CD4-positive, CD25-positive, alpha-beta regulatory T cell (primary cell): ENCODE measurements around the gene ZNF324B. TPM values are rescaled to one million over a fixed set of nuclear protein-coding genes. Genes with fewer than 3 reads are reported as not detected.
"Not testable (repeated sequence)": the region's sequence is repeated elsewhere in the genome, so short reads cannot be mapped to it uniquely, and the experiment has no call there.

ENCODE experiments used
- ATAC-seq, 2 donors: fragments of 150-1000 bp; cut with Tn5 transposase; one replicate each; pipeline ENCODE4 v1.10.0; 2021; ENCODE audit warnings: low read depth in 2 of 2, moderate number of reproducible peaks in 2 of 2, moderate library complexity in 1 of 2
- DNase-seq, 3 donors: peaks; one replicate each; pipeline versions ENCODE4 v3.0.0 to v3.0.0-alpha.2; 2012 to 2022; ENCODE audit warnings: mixed read lengths in 1 of 3
- H3K27ac ChIP-seq: one replicate; pipeline ENCODE4 v1.7.0; 2013; ENCODE audit warnings: mild to moderate bottlenecking, low read length; ENCODE audit not compliant: insufficient read depth, poor library complexity, severe bottlenecking
- H3K27me3 ChIP-seq: one replicate; pipeline ENCODE4 v1.7.0; 2013; ENCODE audit warnings: low read length; ENCODE audit not compliant: control insufficient read depth, insufficient read depth
- H3K36me3 ChIP-seq: one replicate; pipeline ENCODE4 v1.7.0; 2013; ENCODE audit warnings: mild to moderate bottlenecking, low read length, moderate library complexity; ENCODE audit not compliant: control insufficient read depth, insufficient read depth
- H3K4me1 ChIP-seq: 2 replicates; pipeline ENCODE4 v1.7.0; 2013; ENCODE audit warnings: mild to moderate bottlenecking, low read length; ENCODE audit not compliant: insufficient read depth, control insufficient read depth, poor library complexity, severe bottlenecking
- H3K4me3 ChIP-seq: one replicate; pipeline ENCODE4 v1.7.0; 2013; ENCODE audit warnings: low read depth, mild to moderate bottlenecking, low read length, moderate library complexity
- H3K9me3 ChIP-seq, 2 experiments: 1 replicate in 1 of 2; 2 replicates in 1 of 2; pipeline ENCODE4 v1.7.0; 2013; ENCODE audit warnings: low read length in 2 of 2, mild to moderate bottlenecking in 1 of 2, moderate library complexity in 1 of 2; ENCODE audit not compliant: control insufficient read depth in 2 of 2
- H3K27ac Mint-ChIP-seq, 3 donors: one replicate each; pipeline ENCODE4 v1.8.0; 2020 to 2022; ENCODE audit warnings: mild to moderate bottlenecking in 3 of 3, mixed read lengths in 3 of 3, moderate library complexity in 2 of 3
- H3K27me3 Mint-ChIP-seq: one replicate; pipeline ENCODE4 v1.8.0; 2022; ENCODE audit warnings: mild to moderate bottlenecking, mixed read lengths
- H3K36me3 Mint-ChIP-seq: one replicate; pipeline ENCODE4 v1.8.0; 2020; ENCODE audit warnings: mixed read lengths
- H3K4me1 Mint-ChIP-seq, 4 donors: one replicate each; pipeline ENCODE4 v1.8.0; 2020 to 2022; ENCODE audit warnings: mixed read lengths in 4 of 4, mild to moderate bottlenecking in 1 of 4
- H3K4me3 Mint-ChIP-seq, 4 donors: one replicate each; pipeline ENCODE4 v1.8.0; 2020 to 2022; ENCODE audit warnings: mild to moderate bottlenecking in 4 of 4, mixed read lengths in 4 of 4, moderate library complexity in 3 of 4
- H3K9me3 Mint-ChIP-seq, 7 donors: one replicate each; pipeline ENCODE4 v1.8.0; 2020 to 2022; ENCODE audit warnings: mixed read lengths in 7 of 7, mild to moderate bottlenecking in 3 of 7, moderate library complexity in 2 of 7
- polyA plus RNA-seq, 4 donors: library from polyadenylated mRNA; unstranded; fragments of 300-500 nt; fragmentation: Illumina TruSeq; gene quantifications; one replicate each; pipeline ENCODE4 v1.2.3, GENCODE V29; 2021
- total RNA-seq: library from RNA; stranded (reverse); gene quantifications from one replicate; pipeline ENCODE4 v1.2.3, GENCODE V29; 2022

ZNF324B gene
- total and polyA plus RNA-seq, 5 donors from 2014 or later: 0.81 to 6.5 (median 0.90) TPM

DNA sequence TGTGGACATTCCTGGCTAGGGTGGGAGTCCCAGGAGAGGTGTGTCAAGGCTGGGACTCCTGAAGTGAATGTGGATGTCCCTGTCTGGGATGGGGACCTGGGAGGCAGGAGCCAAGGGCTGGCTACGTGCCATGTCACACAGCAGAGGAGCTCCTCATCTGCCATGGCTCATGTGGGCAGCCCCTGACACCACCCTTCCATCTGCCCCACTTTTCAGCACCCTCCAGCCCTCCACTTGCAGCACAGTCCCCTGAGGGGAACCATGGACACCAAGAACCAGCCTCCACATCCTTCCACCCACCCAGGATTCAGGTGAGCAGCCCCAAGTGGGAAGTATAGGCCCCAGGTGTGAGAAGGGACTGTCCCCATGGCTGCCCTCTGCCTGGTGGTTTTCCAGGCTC is 26.4 kb downstream of the ZNF324B start:
- H3K4me1 Mint-ChIP-seq: peaks cover 4 to 26% (median 7%) of the 10 kb centered on the region in 4 donors
- Histone ChIP-seq H3K27ac (no peak overlapping the region), H3K9me3 (no peaks in the 10 kb centered on the region), H3K4me1 (peaks cover 21% of the 10 kb centered on the region), H3K36me3 (peaks cover 2% of the 10 kb centered on the region), H3K4me3 (no peak overlapping the region), H3K27me3 (no peaks in the 10 kb centered on the region)
- H3K36me3 Mint-ChIP-seq: peaks cover 10% of the 10 kb centered on the region
- H3K27ac Mint-ChIP-seq: no peak overlapping the region
- no peaks in the 10 kb centered on the region for H3K27me3 Mint-ChIP-seq
- DNase-seq (no peak), ATAC-seq (no peak)
- peak overlapping the region in 2 of 4 donors; percentile 47 to 59 for H3K4me3 Mint-ChIP-seq
- H3K9me3 Mint-ChIP-seq: no peaks in the 10 kb centered on the region

DNA sequence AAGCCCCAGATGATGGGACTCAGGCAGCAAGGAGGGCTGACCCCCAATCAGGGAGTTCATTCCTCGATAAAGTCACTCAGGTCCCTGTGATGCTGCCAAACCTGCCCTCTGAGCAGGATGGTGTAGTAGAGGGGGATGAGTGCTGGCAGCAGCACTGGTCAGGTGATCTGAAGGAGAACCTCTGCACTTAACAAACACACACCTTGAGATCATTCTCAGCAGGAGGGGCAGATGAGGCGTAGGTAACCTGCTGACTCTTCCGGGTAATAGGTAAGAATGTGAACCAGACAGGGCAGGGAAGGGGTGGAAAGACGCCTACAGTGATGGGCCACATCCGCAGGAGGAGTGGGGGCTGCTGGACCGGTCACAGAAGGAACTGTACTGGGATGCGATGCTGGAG is 27.9 kb downstream of the ZNF324B start:
- Mint-ChIP-seq H3K27me3 (no peaks in the 10 kb centered on the region), H3K4me3 (peak overlapping the region in 1 of 4 donors; percentile 13), H3K9me3 (no peaks in the 10 kb centered on the region), H3K27ac (peak overlapping the region in 1 of 3 donors; percentile 15), H3K36me3 (peaks cover 10% of the 10 kb centered on the region), H3K4me1 (peaks cover 4 to 23% (median 7%) of the 10 kb centered on the region in 4 donors)
- Histone ChIP-seq H3K4me1 (peaks cover 21% of the 10 kb centered on the region), H3K27me3 (no peaks in the 10 kb centered on the region), H3K27ac (no peak overlapping the region), H3K9me3 (no peaks in the 10 kb centered on the region), H3K36me3 (no peaks in the 10 kb centered on the region), H3K4me3 (no peak overlapping the region)
- ATAC-seq (no peak), DNase-seq (no peak)

DNA sequence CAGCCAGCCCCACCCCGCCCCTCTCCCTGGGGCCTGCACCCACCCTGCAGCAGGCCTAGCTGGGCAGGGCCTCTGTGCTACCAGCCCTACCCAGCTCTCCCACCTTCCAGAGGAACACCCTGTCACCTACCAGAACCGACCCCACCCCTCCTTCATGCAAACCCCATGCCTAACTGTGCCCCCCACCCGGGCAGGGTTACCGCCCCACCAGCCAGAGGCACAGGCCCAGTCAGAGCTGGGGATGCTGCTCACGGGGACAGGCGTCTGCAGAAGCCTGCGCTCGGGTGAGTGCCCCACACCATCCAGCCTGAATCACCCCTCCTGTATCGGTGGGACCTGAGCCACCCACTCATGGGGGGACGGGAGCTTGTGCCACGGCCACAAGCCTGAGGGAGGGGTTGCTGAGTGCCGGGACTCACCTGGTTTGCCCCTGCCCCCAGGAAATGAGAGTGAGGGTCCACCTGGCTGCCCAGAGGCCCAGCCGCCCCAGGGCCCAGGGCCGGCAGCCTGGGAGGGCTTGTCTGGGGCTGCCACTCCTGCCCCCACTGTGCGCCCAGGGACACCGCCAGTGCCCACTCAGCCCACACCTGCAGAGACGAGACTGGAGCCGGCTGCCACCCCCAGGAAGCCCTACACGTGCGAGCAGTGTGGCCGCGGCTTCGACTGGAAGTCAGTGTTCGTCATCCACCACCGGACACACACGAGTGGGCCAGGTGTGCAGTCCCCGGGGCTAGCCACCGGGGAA is 28.5 kb downstream of the ZNF324B start:
- peaks cover 20% of the 10 kb centered on the region for H3K4me1 ChIP-seq

DNA sequence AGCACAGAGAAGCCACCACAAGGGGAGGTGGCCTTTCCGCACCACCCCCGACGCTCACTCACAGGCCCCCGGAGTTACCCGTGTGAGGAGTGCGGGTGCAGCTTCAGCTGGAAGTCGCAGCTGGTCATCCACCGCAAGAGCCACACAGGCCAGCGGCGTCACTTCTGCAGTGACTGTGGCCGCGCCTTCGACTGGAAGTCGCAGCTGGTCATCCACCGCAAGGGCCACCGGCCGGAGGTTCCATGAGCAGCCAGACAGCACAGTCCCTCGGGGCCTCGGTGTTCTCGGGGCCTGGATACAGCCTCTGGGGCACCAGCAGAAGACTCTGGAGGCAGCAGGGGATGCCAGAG is 29.0 kb downstream of the ZNF324B start:
- Mint-ChIP-seq H3K36me3 (peaks cover 10% of the 10 kb centered on the region), H3K4me3 (no peak overlapping the region), H3K4me1 (peaks cover 4 to 13% (median 7%) of the 10 kb centered on the region in 4 donors), H3K27ac (no peak overlapping the region), H3K9me3 (no peaks in the 10 kb centered on the region), H3K27me3 (no peaks in the 10 kb centered on the region)
- no peak for ATAC-seq
- Histone ChIP-seq H3K4me3 (no peak overlapping the region), H3K27me3 (no peaks in the 10 kb centered on the region), H3K36me3 (no peaks in the 10 kb centered on the region), H3K27ac (no peak overlapping the region), H3K4me1 (peaks cover 15% of the 10 kb centered on the region), H3K9me3 (no peaks in the 10 kb centered on the region)
- no peak for DNase-seq

More for the DNA sequence above, 28.5 kb downstream of the ZNF324B start:
- Histone ChIP-seq H3K27ac (no peak overlapping the region), H3K27me3 (no peaks in the 10 kb centered on the region), H3K4me3 (no peak overlapping the region), H3K9me3 (no peaks in the 10 kb centered on the region), H3K36me3 (no peaks in the 10 kb centered on the region)
- Mint-ChIP-seq H3K9me3 (no peaks in the 10 kb centered on the region), H3K27me3 (no peaks in the 10 kb centered on the region), H3K4me1 (peaks cover 4 to 18% (median 7%) of the 10 kb centered on the region in 4 donors), H3K4me3 (no peak overlapping the region), H3K27ac (no peak overlapping the region), H3K36me3 (peaks cover 10% of the 10 kb centered on the region)
- DNase-seq: no peak
- ATAC-seq: no peak

DNA sequence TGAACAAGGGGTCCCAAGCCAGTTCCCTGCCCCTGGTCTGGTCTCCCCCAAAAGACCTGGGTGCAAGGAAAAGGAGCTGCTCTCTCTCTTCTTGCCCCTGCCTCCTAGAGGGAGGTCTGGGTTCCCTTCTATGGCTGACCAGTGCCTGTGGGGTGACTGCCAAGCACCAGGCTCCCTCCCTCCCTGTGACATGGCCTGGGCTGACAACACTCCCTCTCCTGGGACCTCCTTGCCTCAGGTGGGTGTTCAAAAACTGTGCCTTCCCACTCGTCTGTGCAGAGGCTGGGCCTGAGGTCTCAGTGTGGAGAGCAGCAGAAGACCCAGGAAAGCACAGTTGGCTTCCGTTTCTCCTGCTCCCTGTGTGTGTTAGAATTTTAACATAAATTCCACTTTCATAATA is 29.4 kb downstream of the ZNF324B start:
- ATAC-seq: no peak
- H3K4me3 Mint-ChIP-seq: no peak overlapping the region
- no peak overlapping the region for H3K27ac Mint-ChIP-seq
- DNase-seq: no peak
- Histone ChIP-seq H3K27me3 (no peaks in the 10 kb centered on the region), H3K4me3 (no peak overlapping the region), H3K4me1 (peaks cover 12% of the 10 kb centered on the region), H3K36me3 (no peaks in the 10 kb centered on the region), H3K27ac (no peak overlapping the region), H3K9me3 (no peaks in the 10 kb centered on the region)
- H3K9me3 Mint-ChIP-seq: no peaks in the 10 kb centered on the region
- H3K36me3 Mint-ChIP-seq: peaks cover 10% of the 10 kb centered on the region
- no peaks in the 10 kb centered on the region for H3K27me3 Mint-ChIP-seq
- H3K4me1 Mint-ChIP-seq: peaks cover 3 to 9% (median 6%) of the 10 kb centered on the region in 4 donors

DNA sequence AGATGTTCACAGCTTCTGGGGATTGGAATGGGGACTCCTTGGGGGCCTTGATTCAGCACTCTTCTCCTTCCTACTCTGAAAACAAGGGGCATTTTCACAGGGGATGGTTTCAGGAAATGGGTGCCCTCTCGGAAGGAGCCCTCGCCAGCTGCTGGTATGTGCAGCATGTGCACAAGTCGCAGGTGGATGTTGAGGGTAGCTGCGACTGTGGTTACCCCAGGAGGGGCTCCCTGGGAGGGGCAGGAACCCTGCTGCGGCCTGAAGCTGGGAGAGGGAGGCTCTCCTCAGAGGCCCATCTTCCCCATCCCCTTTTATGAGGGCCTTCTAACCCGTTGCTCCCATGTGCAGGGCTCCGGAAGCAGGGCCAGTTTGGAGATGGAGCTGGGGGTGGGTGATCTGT is 30.9 kb downstream of the ZNF324B start:
- H3K36me3 ChIP-seq: no peaks in the 10 kb centered on the region
- no peaks in the 10 kb centered on the region for H3K27me3 ChIP-seq
- Mint-ChIP-seq H3K4me1 (peaks cover 0 to 2% (median 0%) of the 10 kb centered on the region in 4 donors), H3K27me3 (no peaks in the 10 kb centered on the region), H3K9me3 (no peaks in the 10 kb centered on the region), H3K36me3 (peaks cover 10% of the 10 kb centered on the region), H3K4me3 (peak overlapping the region in 2 of 4 donors; percentile 47 to 54), H3K27ac (no peak overlapping the region)
- no peak overlapping the region for H3K27ac ChIP-seq
- peaks cover under 1% of the 10 kb centered on the region for H3K4me1 ChIP-seq
- ATAC-seq: no peak
- H3K9me3 ChIP-seq: no peaks in the 10 kb centered on the region
- no peak for DNase-seq
- no peak overlapping the region for H3K4me3 ChIP-seq

DNA sequence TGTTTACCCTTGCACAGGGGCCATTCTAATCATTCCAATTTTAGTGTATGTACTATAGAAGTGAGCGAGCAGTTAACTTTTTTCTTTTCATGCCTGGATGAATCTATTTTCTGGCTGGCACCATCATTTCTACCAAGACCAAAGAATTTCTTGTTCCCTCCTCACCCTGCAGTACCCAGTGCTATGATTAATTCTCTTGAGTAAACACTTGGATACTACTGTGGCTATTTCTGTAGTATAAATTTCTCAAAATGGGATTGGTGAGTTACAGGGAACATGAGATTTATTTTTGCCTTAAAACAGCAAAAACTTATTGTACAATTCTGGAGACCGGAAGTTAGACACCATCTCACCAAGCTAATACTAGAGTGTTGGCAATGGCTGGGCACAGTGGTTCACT is 32.4 kb downstream of the ZNF324B start:
- Mint-ChIP-seq H3K27ac (no peak overlapping the region), H3K4me1 (peaks cover 0 to 3% (median under 1%) of the 10 kb centered on the region in 4 donors), H3K9me3 (no peaks in the 10 kb centered on the region), H3K36me3 (peaks cover 10% of the 10 kb centered on the region), H3K27me3 (no peaks in the 10 kb centered on the region), H3K4me3 (no peak overlapping the region)
- Histone ChIP-seq H3K36me3 (no peaks in the 10 kb centered on the region), H3K9me3 (no peaks in the 10 kb centered on the region), H3K27ac (no peak overlapping the region), H3K27me3 (no peaks in the 10 kb centered on the region), H3K4me3 (no peak overlapping the region), H3K4me1 (peaks cover 2% of the 10 kb centered on the region)
- DNase-seq (no peak), ATAC-seq (no peak)

DNA sequence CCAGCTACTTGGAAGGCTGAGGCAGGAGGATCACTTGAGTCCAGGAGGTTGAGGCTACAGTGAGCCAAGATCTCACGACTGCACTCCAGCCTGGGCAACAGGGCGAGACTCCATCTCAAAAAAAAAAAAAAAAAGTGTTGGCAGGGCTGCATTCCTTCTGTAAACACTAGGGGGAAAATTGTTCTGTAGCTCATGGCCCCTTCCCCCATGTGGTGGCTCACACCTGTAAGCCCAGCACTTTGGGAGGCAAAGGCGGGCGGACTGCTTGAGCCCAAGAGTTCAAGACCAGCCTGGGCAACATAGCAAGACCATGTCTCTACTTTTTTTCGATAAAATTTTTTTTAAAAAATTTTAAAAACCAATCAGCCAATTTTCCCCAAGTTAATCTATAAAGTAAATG is 32.9 kb downstream of the ZNF324B start:
- not testable (repeated sequence) for H3K27me3 ChIP-seq, H3K4me1 ChIP-seq, H3K36me3 ChIP-seq, DNase-seq, H3K27ac Mint-ChIP-seq, H3K4me3 ChIP-seq, H3K27ac ChIP-seq, H3K9me3 ChIP-seq, H3K9me3 Mint-ChIP-seq, H3K4me1 Mint-ChIP-seq, H3K4me3 Mint-ChIP-seq, H3K27me3 Mint-ChIP-seq, ATAC-seq, H3K36me3 Mint-ChIP-seq
